K562 (cell line): ENCODE measurements around the gene METTL3. TPM values are rescaled to one million over a fixed set of nuclear protein-coding genes. Genes with fewer than 3 reads are reported as not detected.
A peak's percentile ranks its signal among the peaks of the same experiment; 100 is the strongest.

Experiments
- CCAR2 ChIP-seq: fragments of 200-400 bp; formaldehyde crosslinking; IDR thresholded peaks from 2 replicates; pipeline ENCODE4 v1.6.1; 2017; ENCODE audit warnings: mild to moderate bottlenecking, low read depth, low read length
- KDM1A ChIP-seq, 2 experiments: fragments of 450-650 bp; IDR thresholded peaks; 2 replicates each; pipeline ENCODE4 v1.6.1; 2016; ENCODE audit warnings: mild to moderate bottlenecking in 2 of 2
- L3MBTL2 ChIP-seq: fragments of 450-650 bp; IDR thresholded peaks from 2 replicates; pipeline ENCODE4 v1.6.1; 2016; ENCODE audit warnings: mild to moderate bottlenecking, moderate library complexity
- STAT5B ChIP-seq: fragments of 250-450 bp; sonication (Bioruptor Pico); IDR thresholded peaks from 2 replicates; pipeline ENCODE4 v1.8.0; 2021; ENCODE audit warnings: mild to moderate bottlenecking, inconsistent platforms
- TBL1XR1 ChIP-seq, 2 experiments: IDR thresholded peaks; 2 replicates each; pipeline ENCODE4 v1.6.1; 2012; ENCODE audit warnings: improper control_type of control experiment in 2 of 2, low read length in 2 of 2, mild to moderate bottlenecking in 1 of 2
- ZNF133 ChIP-seq: fragments of 250-450 bp; sonication (Bioruptor Pico); IDR thresholded peaks from 2 replicates; pipeline ENCODE4 v1.4.0; 2020; ENCODE audit warnings: mild to moderate bottlenecking
- ZNF431 ChIP-seq: sonication (generic); formaldehyde crosslinking; IDR thresholded peaks from 2 replicates; pipeline ENCODE4 v1.8.0; 2022; ENCODE audit warnings: mild to moderate bottlenecking, missing genetic modification reagents
- polyA plus RNA-seq, 8 experiments: library from polyadenylated mRNA; depleted of rRNA in 4 of 8; stranded (reverse) in 5 of 8; unstranded in 3 of 8; fragments of >200 nt; fragmentation: Nextera tagmentation in 2 of 8; fragmentation: Illumina TruSeq in 1 of 8; extraction: Ambion mirVana in 2 of 8; extraction: Trizol in 1 of 8; gene quantifications; 2 replicates each; pipeline versions ENCODE4 v1.2.1 to v1.2.3, GENCODE V29; 2011 to 2014; ENCODE audit warnings: inconsistent platforms in 1 of 8, missing spikeins in 1 of 8
- total RNA-seq, 7 experiments: library from RNA; depleted of rRNA in 6 of 7; stranded (reverse); fragments of >200 nt in 6 of 7; fragmentation: Illumina TruSeq in 2 of 7; extraction: Trizol in 2 of 7; gene quantifications; 2 replicates each; pipeline versions ENCODE4 v1.2.1 to v1.2.3, GENCODE V29; 2011 to 2021; ENCODE audit warnings: low replicate concordance in 1 of 7
- TF ChIP-seq, protein P1 (sequence below): IDR thresholded peaks from 2 replicates; pipeline ENCODE4 v1.6.1; 2011; ENCODE audit not compliant: insufficient read length; ENCODE audit errors: extremely low read depth
- TF ChIP-seq, protein P2 (sequence below): sonication (generic); formaldehyde crosslinking; IDR thresholded peaks from 2 replicates; pipeline ENCODE4 v1.8.1; 2023; ENCODE audit warnings: mild to moderate bottlenecking, missing genetic modification reagents
- TF ChIP-seq, protein P3 (sequence below): sonication (generic); formaldehyde crosslinking; IDR thresholded peaks from 2 replicates; pipeline ENCODE4 v1.8.0; 2022; ENCODE audit warnings: mild to moderate bottlenecking, missing genetic modification reagents, borderline replicate concordance
- TF ChIP-seq, protein P4 (sequence below): fragments of 250-450 bp; sonication (Bioruptor Pico); IDR thresholded peaks from 2 replicates; pipeline ENCODE4 v1.4.0; 2020; ENCODE audit warnings: mild to moderate bottlenecking, moderate library complexity, borderline replicate concordance
- TF ChIP-seq, protein P5 (sequence below): fragments of 150-350 bp; IDR thresholded peaks from 2 replicates; pipeline ENCODE4 v1.6.1; 2014; ENCODE audit warnings: low read depth, mild to moderate bottlenecking, low read length, borderline replicate concordance
- TF ChIP-seq, protein P6 (sequence below): IDR thresholded peaks from 3 replicates; pipeline ENCODE4 v1.6.1; 2011; ENCODE audit warnings: borderline replicate concordance, mild to moderate bottlenecking; ENCODE audit not compliant: insufficient read length, insufficient read depth

METTL3 gene
- total and polyA plus RNA-seq, 9 of the 15 experiments (the other 6 are each of a cell fraction or from before 2014, with no cell fraction given) = 42.1 to 151 (median 65.7) TPM

DNA sequence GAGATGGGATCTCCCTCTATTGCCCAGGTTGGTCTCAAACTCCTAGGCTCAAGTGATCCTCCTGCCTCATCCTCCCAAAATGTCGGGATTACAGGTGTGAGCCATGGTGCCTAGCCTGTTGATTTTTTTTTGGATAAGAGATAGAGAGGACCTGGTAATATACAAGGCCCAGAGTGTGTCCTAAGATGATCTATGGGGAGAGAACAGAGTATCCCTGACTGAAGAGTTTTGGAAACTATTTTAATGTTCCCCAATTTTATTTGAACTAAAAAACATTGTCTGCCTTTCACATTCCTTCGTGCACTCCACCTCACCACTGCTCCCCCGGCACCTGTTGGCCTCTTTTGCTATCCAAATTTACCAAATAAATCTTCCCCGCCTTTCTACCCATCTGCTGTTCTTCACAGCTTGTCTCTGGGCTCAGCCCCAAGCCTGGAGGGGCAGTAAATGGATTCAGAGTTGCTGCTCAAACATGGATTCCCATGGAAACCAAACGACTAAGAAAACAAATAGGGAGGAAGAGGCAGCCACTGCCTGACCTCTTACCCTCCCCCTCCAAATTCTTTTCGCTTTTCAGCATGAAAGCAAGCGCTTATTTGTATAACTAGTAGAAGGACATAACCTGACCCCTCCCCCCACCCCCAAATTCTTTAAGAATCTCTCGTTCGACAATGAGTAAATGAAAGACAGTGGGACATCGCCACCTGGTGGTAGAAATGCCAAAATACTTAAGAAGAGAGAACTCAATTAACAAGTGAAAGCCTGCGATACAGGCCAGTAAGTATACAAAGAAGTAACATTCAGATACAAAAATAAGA is 46.2 kb upstream of the METTL3 start (continued):
- TF ChIP-seq ZNF431 (CRISPR knock-in tag) (no peak), ZNF133 (no peak), TBL1XR1 (IDR thresholded peaks at IDR 0.05; ENCODE audit: low read length in 2 of 2) (peak in 1 of 2 experiments; percentile 20; a peak in 1 of 4 replicates), STAT5B (CRISPR knock-in tag) (no peak), KDM1A (IDR thresholded peaks at IDR 0.05) (no peak), CCAR2 (no peak), L3MBTL2 (no peak; the same call in 1 of the 2 replicates)
- TF ChIP-seq, protein P1, sequence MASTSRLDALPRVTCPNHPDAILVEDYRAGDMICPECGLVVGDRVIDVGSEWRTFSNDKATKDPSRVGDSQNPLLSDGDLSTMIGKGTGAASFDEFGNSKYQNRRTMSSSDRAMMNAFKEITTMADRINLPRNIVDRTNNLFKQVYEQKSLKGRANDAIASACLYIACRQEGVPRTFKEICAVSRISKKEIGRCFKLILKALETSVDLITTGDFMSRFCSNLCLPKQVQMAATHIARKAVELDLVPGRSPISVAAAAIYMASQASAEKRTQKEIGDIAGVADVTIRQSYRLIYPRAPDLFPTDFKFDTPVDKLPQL = no peak
- TF ChIP-seq, protein P2, sequence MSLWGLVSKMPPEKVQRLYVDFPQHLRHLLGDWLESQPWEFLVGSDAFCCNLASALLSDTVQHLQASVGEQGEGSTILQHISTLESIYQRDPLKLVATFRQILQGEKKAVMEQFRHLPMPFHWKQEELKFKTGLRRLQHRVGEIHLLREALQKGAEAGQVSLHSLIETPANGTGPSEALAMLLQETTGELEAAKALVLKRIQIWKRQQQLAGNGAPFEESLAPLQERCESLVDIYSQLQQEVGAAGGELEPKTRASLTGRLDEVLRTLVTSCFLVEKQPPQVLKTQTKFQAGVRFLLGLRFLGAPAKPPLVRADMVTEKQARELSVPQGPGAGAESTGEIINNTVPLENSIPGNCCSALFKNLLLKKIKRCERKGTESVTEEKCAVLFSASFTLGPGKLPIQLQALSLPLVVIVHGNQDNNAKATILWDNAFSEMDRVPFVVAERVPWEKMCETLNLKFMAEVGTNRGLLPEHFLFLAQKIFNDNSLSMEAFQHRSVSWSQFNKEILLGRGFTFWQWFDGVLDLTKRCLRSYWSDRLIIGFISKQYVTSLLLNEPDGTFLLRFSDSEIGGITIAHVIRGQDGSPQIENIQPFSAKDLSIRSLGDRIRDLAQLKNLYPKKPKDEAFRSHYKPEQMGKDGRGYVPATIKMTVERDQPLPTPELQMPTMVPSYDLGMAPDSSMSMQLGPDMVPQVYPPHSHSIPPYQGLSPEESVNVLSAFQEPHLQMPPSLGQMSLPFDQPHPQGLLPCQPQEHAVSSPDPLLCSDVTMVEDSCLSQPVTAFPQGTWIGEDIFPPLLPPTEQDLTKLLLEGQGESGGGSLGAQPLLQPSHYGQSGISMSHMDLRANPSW (CRISPR knock-in tag) = no peak
- TF ChIP-seq, protein P3, sequence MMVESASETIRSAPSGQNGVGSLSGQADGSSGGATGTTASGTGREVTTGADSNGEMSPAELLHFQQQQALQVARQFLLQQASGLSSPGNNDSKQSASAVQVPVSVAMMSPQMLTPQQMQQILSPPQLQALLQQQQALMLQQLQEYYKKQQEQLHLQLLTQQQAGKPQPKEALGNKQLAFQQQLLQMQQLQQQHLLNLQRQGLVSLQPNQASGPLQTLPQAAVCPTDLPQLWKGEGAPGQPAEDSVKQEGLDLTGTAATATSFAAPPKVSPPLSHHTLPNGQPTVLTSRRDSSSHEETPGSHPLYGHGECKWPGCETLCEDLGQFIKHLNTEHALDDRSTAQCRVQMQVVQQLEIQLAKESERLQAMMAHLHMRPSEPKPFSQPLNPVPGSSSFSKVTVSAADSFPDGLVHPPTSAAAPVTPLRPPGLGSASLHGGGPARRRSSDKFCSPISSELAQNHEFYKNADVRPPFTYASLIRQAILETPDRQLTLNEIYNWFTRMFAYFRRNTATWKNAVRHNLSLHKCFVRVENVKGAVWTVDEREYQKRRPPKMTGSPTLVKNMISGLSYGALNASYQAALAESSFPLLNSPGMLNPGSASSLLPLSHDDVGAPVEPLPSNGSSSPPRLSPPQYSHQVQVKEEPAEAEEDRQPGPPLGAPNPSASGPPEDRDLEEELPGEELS = no peak
- TF ChIP-seq, protein P4, sequence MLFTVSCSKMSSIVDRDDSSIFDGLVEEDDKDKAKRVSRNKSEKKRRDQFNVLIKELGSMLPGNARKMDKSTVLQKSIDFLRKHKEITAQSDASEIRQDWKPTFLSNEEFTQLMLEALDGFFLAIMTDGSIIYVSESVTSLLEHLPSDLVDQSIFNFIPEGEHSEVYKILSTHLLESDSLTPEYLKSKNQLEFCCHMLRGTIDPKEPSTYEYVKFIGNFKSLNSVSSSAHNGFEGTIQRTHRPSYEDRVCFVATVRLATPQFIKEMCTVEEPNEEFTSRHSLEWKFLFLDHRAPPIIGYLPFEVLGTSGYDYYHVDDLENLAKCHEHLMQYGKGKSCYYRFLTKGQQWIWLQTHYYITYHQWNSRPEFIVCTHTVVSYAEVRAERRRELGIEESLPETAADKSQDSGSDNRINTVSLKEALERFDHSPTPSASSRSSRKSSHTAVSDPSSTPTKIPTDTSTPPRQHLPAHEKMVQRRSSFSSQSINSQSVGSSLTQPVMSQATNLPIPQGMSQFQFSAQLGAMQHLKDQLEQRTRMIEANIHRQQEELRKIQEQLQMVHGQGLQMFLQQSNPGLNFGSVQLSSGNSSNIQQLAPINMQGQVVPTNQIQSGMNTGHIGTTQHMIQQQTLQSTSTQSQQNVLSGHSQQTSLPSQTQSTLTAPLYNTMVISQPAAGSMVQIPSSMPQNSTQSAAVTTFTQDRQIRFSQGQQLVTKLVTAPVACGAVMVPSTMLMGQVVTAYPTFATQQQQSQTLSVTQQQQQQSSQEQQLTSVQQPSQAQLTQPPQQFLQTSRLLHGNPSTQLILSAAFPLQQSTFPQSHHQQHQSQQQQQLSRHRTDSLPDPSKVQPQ = no peak
- TF ChIP-seq, protein P5, sequence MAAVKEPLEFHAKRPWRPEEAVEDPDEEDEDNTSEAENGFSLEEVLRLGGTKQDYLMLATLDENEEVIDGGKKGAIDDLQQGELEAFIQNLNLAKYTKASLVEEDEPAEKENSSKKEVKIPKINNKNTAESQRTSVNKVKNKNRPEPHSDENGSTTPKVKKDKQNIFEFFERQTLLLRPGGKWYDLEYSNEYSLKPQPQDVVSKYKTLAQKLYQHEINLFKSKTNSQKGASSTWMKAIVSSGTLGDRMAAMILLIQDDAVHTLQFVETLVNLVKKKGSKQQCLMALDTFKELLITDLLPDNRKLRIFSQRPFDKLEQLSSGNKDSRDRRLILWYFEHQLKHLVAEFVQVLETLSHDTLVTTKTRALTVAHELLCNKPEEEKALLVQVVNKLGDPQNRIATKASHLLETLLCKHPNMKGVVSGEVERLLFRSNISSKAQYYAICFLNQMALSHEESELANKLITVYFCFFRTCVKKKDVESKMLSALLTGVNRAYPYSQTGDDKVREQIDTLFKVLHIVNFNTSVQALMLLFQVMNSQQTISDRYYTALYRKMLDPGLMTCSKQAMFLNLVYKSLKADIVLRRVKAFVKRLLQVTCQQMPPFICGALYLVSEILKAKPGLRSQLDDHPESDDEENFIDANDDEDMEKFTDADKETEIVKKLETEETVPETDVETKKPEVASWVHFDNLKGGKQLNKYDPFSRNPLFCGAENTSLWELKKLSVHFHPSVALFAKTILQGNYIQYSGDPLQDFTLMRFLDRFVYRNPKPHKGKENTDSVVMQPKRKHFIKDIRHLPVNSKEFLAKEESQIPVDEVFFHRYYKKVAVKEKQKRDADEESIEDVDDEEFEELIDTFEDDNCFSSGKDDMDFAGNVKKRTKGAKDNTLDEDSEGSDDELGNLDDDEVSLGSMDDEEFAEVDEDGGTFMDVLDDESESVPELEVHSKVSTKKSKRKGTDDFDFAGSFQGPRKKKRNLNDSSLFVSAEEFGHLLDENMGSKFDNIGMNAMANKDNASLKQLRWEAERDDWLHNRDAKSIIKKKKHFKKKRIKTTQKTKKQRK = no peak
- TF ChIP-seq, protein P6, sequence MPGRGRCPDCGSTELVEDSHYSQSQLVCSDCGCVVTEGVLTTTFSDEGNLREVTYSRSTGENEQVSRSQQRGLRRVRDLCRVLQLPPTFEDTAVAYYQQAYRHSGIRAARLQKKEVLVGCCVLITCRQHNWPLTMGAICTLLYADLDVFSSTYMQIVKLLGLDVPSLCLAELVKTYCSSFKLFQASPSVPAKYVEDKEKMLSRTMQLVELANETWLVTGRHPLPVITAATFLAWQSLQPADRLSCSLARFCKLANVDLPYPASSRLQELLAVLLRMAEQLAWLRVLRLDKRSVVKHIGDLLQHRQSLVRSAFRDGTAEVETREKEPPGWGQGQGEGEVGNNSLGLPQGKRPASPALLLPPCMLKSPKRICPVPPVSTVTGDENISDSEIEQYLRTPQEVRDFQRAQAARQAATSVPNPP = no peak
